Keratinocyte (primary cell): ENCODE results near the gene ABCA3.

ENCODE experiments used
- EZH2 ChIP-seq: IDR thresholded peaks from one replicate; pipeline ENCODE4 v1.6.1; 2012; ENCODE audit warnings: inconsistent platforms, mild to moderate bottlenecking, low read length, moderate library complexity
- TF ChIP-seq, protein P1 (sequence below), 3 experiments: IDR thresholded peaks in 1 of 3; conservative IDR thresholded peaks in 1 of 3; optimal IDR thresholded peaks in 1 of 3; 2 replicates in 2 of 3; 3 replicates in 1 of 3; pipeline versions ENCODE3 to v1.5.1; 2011; ENCODE audit warnings: low read length in 3 of 3, mild to moderate bottlenecking in 3 of 3, moderate library complexity in 2 of 3, control low read depth in 1 of 3, inconsistent platforms in 1 of 3; ENCODE audit not compliant: insufficient read depth in 2 of 3; ENCODE audit errors: extremely low read depth in 1 of 3

DNA sequence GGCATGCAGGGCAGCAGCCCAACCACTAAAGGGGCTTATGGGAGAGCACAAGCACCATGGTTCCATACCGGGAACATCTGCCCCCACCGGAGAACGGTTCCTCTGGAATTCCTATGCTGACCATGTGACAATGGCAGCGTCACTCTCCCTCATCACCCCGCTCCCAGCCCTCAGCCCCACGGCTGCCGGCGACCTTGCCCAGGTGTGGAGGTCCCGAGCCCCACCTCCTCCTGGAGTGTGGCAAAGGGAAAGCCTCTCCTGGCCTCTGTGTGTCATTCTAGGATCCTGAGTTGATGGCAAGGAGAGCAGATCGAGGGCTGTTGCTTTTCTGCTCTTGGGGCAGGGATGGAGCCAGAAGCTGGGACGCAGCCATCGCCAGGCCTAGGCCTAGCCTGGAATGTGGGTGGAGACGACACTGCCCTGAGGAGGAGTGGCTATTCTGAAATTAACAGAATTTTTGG lies 54.8 kb downstream of the ABCA3 start:
- TF ChIP-seq, protein P1, sequence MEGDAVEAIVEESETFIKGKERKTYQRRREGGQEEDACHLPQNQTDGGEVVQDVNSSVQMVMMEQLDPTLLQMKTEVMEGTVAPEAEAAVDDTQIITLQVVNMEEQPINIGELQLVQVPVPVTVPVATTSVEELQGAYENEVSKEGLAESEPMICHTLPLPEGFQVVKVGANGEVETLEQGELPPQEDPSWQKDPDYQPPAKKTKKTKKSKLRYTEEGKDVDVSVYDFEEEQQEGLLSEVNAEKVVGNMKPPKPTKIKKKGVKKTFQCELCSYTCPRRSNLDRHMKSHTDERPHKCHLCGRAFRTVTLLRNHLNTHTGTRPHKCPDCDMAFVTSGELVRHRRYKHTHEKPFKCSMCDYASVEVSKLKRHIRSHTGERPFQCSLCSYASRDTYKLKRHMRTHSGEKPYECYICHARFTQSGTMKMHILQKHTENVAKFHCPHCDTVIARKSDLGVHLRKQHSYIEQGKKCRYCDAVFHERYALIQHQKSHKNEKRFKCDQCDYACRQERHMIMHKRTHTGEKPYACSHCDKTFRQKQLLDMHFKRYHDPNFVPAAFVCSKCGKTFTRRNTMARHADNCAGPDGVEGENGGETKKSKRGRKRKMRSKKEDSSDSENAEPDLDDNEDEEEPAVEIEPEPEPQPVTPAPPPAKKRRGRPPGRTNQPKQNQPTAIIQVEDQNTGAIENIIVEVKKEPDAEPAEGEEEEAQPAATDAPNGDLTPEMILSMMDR (optimal IDR thresholded peaks at IDR 0.05 in 1 of 3, IDR thresholded peaks at IDR 0.05 in 1 of 3, conservative IDR thresholded peaks at IDR 0.05 in 1 of 3; ENCODE audit: extremely low read depth in 1 of 3, insufficient read depth in 2 of 3, low read length in 3 of 3): no peak
- no peak for TF ChIP-seq EZH2
